GM21515 (cell line): ENCODE results near the gene PHYHIPL.

Source experiments
- ATAC-seq: cut with Tn5 transposase; IDR thresholded peaks from one replicate; pipeline ENCODE4 v1.9.1; 2021; ENCODE audit not compliant: unreplicated experiment

PHYHIPL gene

GRCh38 chr10:59289853-59290252 is 113.4 kb downstream of the PHYHIPL start:
- no peak for ATAC-seq

GRCh38 chr10:59290448-59290847 is 114.0 kb downstream of the PHYHIPL start:
- no peak for ATAC-seq
